ENCODE data around the gene LRRC4C. TPM values are rescaled to one million over a fixed set of nuclear protein-coding genes. Genes with fewer than 3 reads are reported as not detected.

The LRRC4C gene
- total RNA-seq, 1 donor from 2014 or later = 5.5 TPM

DNA sequence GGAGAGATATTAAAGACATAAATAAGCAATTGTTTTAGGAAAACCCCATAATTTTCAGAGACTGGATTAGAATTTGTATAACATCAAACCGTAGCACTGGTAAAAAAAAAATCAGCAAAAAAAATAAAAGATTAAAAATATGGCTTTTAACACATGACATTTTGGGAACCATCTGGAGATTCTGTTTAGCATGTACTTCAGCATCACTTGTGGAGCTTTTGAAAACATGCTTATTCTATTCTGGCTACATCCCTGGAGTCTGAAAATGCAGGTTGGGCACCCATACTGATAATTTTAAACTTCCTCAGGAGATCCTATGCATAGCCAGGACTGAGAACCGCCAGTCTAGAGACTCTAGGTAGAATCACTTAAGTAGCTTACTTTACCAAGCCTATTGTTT lies 1190.9 kb downstream of the LRRC4C start:
- Mint-ChIP-seq H3K4me3 (no peak overlapping the region), H3K27me3 (ENCODE audit: low read depth) (no peaks in the 10 kb centered on the region), H3K27ac (ENCODE audit: unreplicated experiment) (no peak overlapping the region), H3K9me3 (no peaks in the 10 kb centered on the region), H3K36me3 (ENCODE audit: low read depth) (no peaks in the 10 kb centered on the region), H3K4me1 (peaks cover 10% of the 10 kb centered on the region)
- DNase-seq (ENCODE audit: low read depth, low spot score) = no peak
- TF ChIP-seq, protein P1, sequence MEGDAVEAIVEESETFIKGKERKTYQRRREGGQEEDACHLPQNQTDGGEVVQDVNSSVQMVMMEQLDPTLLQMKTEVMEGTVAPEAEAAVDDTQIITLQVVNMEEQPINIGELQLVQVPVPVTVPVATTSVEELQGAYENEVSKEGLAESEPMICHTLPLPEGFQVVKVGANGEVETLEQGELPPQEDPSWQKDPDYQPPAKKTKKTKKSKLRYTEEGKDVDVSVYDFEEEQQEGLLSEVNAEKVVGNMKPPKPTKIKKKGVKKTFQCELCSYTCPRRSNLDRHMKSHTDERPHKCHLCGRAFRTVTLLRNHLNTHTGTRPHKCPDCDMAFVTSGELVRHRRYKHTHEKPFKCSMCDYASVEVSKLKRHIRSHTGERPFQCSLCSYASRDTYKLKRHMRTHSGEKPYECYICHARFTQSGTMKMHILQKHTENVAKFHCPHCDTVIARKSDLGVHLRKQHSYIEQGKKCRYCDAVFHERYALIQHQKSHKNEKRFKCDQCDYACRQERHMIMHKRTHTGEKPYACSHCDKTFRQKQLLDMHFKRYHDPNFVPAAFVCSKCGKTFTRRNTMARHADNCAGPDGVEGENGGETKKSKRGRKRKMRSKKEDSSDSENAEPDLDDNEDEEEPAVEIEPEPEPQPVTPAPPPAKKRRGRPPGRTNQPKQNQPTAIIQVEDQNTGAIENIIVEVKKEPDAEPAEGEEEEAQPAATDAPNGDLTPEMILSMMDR (conservative IDR thresholded peaks at IDR 0.05) = no peak

DNA sequence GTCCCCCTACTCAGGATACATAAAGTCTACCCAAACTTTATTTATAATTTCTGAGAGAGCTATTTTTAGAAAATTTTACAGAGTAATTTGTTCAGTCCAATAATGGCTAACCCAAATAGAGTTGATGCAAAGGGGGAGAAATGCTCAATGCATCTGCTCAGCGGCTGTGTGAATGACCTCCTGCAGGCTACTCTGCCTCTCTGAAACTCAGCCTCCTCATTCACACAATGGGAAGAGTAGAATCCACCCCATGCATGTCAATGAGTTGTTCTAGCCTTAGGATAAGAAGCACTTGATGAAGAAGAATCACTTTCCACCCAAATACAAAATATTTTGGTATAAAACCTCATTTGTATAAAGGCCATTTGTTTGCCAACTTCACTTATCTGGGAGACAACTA lies 1204.0 kb downstream of the LRRC4C start:
- no peak overlapping the region for H3K4me3 Mint-ChIP-seq
- H3K27ac Mint-ChIP-seq (ENCODE audit: unreplicated experiment) = no peak overlapping the region
- H3K9me3 Mint-ChIP-seq = peaks cover 8% of the 10 kb centered on the region
- no peak for DNase-seq (ENCODE audit: low read depth, low spot score)
- no peaks in the 10 kb centered on the region for H3K4me1 Mint-ChIP-seq
- peaks cover 3% of the 10 kb centered on the region for H3K36me3 Mint-ChIP-seq (ENCODE audit: low read depth)
- TF ChIP-seq, protein P1 (conservative IDR thresholded peaks at IDR 0.05) = no peak
- no peaks in the 10 kb centered on the region for H3K27me3 Mint-ChIP-seq (ENCODE audit: low read depth)

DNA sequence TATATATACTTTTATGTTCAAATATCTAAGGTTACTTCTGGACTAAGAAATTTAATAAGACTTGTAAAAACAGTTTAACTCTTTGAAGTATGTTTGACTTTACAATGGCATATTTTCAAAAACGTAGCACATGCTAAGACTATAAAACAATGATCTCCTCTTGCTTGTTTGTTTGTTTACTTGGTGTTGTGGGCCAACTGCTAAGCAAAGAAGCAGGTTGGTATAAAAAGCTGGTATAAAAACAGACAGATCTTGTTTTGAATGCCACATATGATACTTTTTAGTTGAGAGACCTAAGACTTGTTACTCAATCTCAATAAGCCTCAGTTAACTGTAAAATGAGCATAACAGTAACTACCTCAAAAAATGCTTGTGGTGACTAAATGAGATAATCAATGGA lies 1206.3 kb downstream of the LRRC4C start:
- Mint-ChIP-seq H3K4me1 (no peaks in the 10 kb centered on the region), H3K4me3 (no peak overlapping the region), H3K27me3 (ENCODE audit: low read depth) (no peaks in the 10 kb centered on the region), H3K9me3 (peaks cover 7% of the 10 kb centered on the region), H3K27ac (ENCODE audit: unreplicated experiment) (no peak overlapping the region), H3K36me3 (ENCODE audit: low read depth) (peaks cover 4% of the 10 kb centered on the region)
- TF ChIP-seq, protein P1 (conservative IDR thresholded peaks at IDR 0.05) = no peak
- DNase-seq (ENCODE audit: low read depth, low spot score) = no peak

- H3K27me3 Mint-ChIP-seq (ENCODE audit: low read depth) = no peaks in the 10 kb centered on the region
- no peaks in the 10 kb centered on the region for H3K4me1 Mint-ChIP-seq
- H3K4me3 Mint-ChIP-seq = no peak overlapping the region
- DNase-seq (ENCODE audit: low read depth, low spot score) = no peak
- H3K36me3 Mint-ChIP-seq (ENCODE audit: low read depth) = peaks cover 4% of the 10 kb centered on the region
- peak overlapping the region; percentile 5 for H3K27ac Mint-ChIP-seq (ENCODE audit: unreplicated experiment)
- TF ChIP-seq, protein P1 (conservative IDR thresholded peaks at IDR 0.05) = no peak
- peaks cover 10% of the 10 kb centered on the region for H3K9me3 Mint-ChIP-seq
These were observed 1207.2 kb downstream of the LRRC4C start for GRCh38 chr11:40252236-40252635.

GRCh38 chr11:40246983-40247382 lies 1212.5 kb downstream of the LRRC4C start:
- Mint-ChIP-seq H3K4me3 (no peak overlapping the region), H3K27ac (ENCODE audit: unreplicated experiment) (no peak overlapping the region), H3K4me1 (no peaks in the 10 kb centered on the region), H3K27me3 (ENCODE audit: low read depth) (no peaks in the 10 kb centered on the region), H3K36me3 (ENCODE audit: low read depth) (peaks cover 4% of the 10 kb centered on the region), H3K9me3 (peaks cover 4% of the 10 kb centered on the region)
- TF ChIP-seq, protein P1 (conservative IDR thresholded peaks at IDR 0.05) = no peak
- no peak for DNase-seq (ENCODE audit: low read depth, low spot score)

Data from neural crest cell (in vitro differentiated cells).